GM12878 (cell line): ENCODE measurements around the gene SYNGR1. TPM values are rescaled to one million over a fixed set of nuclear protein-coding genes. Genes with fewer than 3 reads are reported as not detected.
A peak's percentile ranks its signal among the peaks of the same experiment; 100 is the strongest.

Source experiments
- CTCF ChIP-seq, 3 experiments: IDR thresholded peaks in 2 of 3; conservative IDR thresholded peaks in 1 of 3; 2 replicates each; pipeline ENCODE4 v1.5.1; 2011; ENCODE audit warnings: low read depth in 3 of 3, low read length in 3 of 3, mild to moderate bottlenecking in 3 of 3, control low read depth in 2 of 3, moderate library complexity in 2 of 3, inconsistent platforms in 1 of 3, mixed read lengths in 1 of 3; ENCODE audit not compliant: control insufficient read depth in 2 of 3, insufficient read depth in 1 of 3; ENCODE audit errors: extremely low read depth in 1 of 3
- E2F4 ChIP-seq: IDR thresholded peaks from 2 replicates; pipeline ENCODE4 v1.6.1; 2012; ENCODE audit warnings: low read depth, low read length, improper control_type of control experiment
- IRF4 ChIP-seq: IDR thresholded peaks from 2 replicates; pipeline ENCODE4 v1.6.1; 2011; ENCODE audit warnings: low read depth, low read length
- NFYA ChIP-seq: IDR thresholded peaks from 2 replicates; pipeline ENCODE4 v1.6.1; 2011; ENCODE audit warnings: low read depth, mild to moderate bottlenecking, low read length, improper control_type of control experiment, borderline replicate concordance
- RFX5 ChIP-seq: IDR thresholded peaks from 2 replicates; pipeline ENCODE4 v1.6.1; 2011; ENCODE audit warnings: low read depth, low read length, improper control_type of control experiment
- ZNF274 ChIP-seq: IDR thresholded peaks from one replicate; pipeline ENCODE4 v1.8.0; 2011; ENCODE audit not compliant: insufficient read length, insufficient read depth
- polyA plus RNA-seq, 11 experiments: library from polyadenylated mRNA; depleted of rRNA in 4 of 11; unstranded in 6 of 11; stranded (reverse) in 5 of 11; fragments of >200 nt; fragmentation: Nextera tagmentation in 4 of 11; fragmentation: Illumina TruSeq in 1 of 11; extraction: Ambion mirVana in 4 of 11; extraction: Trizol in 1 of 11; gene quantifications; 1 replicate in 1 of 11; 2 replicates in 10 of 11; pipeline versions ENCODE4 v1.2.1 to v1.2.3, GENCODE V29; 2011 to 2016; ENCODE audit warnings: inconsistent platforms in 2 of 11, missing spikeins in 2 of 11, low read depth in 1 of 11
- total RNA-seq, 4 experiments: library from RNA; depleted of rRNA in 3 of 4; stranded (reverse); fragments of >200 nt in 3 of 4; fragmentation: Illumina TruSeq in 1 of 4; extraction: Trizol in 1 of 4; gene quantifications; 2 replicates each; pipeline versions ENCODE4 v1.2.1 to v1.2.3, GENCODE V29; 2013 to 2021

The SYNGR1 gene
- total and polyA plus RNA-seq, 10 of the 15 experiments (the other 5 are each of a cell fraction or from before 2014, with no cell fraction given), result 0.87 to 9.2 (median 3.5) TPM

- TF ChIP-seq CTCF (IDR thresholded peaks at IDR 0.05 in 2 of 3, conservative IDR thresholded peaks at IDR 0.05 in 1 of 3; ENCODE audit: control insufficient read depth in 2 of 3, extremely low read depth in 1 of 3, insufficient read depth in 1 of 3, low read depth in 3 of 3, low read length in 3 of 3), result peak; percentile 55 to 66 (median 57)
- TF ChIP-seq ZNF274, result no peak
- no peak for TF ChIP-seq NFYA
- no peak for TF ChIP-seq RFX5
- TF ChIP-seq IRF4, result no peak
- no peak for TF ChIP-seq E2F4
- TF ChIP-seq, all 136 proteins: peak for 9
Measured at GRCh38 chr22:39306456-39307361, 43.1 kb upstream of the SYNGR1 start (continued).
